ENCODE measurements around the gene AIG1.

- TF ChIP-seq CTCF (conservative IDR thresholded peaks at IDR 0.05; ENCODE audit: low read length) (no peak), EZH2phosphoT487 (IDR thresholded peaks at IDR 0.05; ENCODE audit: borderline replicate concordance, low read depth, low read length) (no peak)
These were observed 201.3 kb downstream of the AIG1 start for GRCh38 chr6:143261899-143262436.
